HG03095 (cell line): Measurements from ENCODE around the gene SUSD1.
"Not testable (repeated sequence)": the region's sequence is repeated elsewhere in the genome, so short reads cannot be mapped to it uniquely, and the experiment has no call there.

Source experiments
- ATAC-seq: cut with Tn5 transposase; IDR thresholded peaks from one replicate; pipeline ENCODE4 v1.9.1; 2021; ENCODE audit warnings: moderate library complexity; ENCODE audit not compliant: unreplicated experiment

SUSD1 gene

DNA sequence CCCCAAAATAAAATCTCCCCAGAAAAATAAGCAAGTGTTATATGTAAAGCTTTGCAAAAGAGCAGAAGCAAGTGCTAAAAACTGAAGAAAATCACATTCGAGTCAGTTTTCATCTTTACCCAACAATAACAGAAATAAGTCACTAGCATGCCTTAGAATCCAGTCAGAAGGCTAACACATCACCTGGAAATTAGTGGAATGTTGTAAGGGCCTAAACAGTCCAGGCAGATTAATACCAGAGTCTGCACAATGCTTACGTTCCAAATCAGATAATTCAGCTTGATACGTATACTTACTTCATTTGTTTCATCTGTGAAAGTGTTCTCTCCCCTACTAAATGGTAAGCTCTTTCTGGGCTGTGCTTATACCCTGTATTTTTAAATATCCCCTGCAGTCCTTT lies 42.7 kb downstream of the SUSD1 start:
- no peak for ATAC-seq

DNA sequence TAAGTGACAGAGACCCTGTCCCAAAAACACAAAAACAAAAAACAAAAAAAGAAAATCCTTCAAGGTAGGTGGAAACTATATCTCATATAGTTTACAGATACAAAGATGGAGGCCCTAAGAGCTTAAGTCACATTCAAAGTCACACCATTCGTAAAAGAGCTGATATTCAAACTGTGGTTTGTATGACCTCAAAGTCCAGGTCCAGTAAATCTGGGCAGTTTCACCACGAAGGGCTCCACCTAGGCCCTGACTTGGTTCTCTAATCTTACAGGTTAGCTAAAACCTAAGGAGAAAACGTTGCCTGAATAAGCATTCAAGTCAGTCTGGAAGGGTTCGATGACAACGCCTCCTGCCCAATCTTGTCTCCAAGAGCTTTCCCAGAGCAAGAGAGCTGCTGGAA lies 44.1 kb downstream of the SUSD1 start:
- ATAC-seq: no peak

GRCh38 chr9:112130347-112130746 lies 44.8 kb downstream of the SUSD1 start:
- no peak for ATAC-seq

- no peak for ATAC-seq
These were observed 45.9 kb downstream of the SUSD1 start for GRCh38 chr9:112129246-112129645.

DNA sequence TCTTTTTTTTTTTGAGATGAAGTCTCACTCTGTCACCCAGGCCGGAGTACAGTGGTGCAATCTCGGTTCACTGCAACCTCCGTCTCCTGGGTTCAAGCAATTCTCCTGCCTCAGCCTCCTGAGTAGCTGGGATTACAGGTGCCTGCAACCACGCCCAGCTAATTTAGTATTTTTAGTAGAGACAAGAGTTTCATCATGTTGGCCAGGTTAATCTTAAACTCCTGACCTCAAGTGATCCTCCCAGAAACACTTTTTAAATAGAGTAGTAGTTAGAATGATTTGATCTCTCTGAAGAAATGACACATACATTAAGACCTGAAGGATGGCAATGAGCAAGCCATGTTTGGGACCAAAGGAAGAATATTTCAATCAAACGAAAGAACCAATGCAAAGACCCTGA lies 46.7 kb downstream of the SUSD1 start:
- ATAC-seq: not testable (repeated sequence)

DNA sequence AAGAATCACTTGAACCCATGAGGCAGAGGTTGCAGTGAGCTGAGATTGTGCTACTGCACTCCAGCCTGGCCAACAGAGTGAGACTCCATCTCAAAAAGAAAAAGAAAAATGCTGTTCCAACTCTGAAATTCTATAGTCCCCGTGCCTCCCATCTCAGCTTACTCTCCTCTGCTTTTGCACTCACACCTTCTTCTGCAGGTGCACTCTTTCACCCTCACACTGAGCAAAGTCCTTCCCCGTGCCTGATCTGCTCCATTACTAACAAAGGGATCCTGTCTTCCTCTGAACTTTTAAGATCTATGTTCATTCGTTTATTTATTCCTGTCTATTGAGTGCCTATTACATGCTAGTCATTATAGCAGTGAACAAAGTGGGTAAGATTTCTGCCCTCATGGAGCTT lies 47.8 kb downstream of the SUSD1 start:
- ATAC-seq: no peak

GRCh38 chr9:112125951-112126388 lies 49.1 kb downstream of the SUSD1 start:
- no peak for ATAC-seq

- ATAC-seq: no peak
These were observed 50.9 kb downstream of the SUSD1 start for GRCh38 chr9:112124156-112124555.

DNA sequence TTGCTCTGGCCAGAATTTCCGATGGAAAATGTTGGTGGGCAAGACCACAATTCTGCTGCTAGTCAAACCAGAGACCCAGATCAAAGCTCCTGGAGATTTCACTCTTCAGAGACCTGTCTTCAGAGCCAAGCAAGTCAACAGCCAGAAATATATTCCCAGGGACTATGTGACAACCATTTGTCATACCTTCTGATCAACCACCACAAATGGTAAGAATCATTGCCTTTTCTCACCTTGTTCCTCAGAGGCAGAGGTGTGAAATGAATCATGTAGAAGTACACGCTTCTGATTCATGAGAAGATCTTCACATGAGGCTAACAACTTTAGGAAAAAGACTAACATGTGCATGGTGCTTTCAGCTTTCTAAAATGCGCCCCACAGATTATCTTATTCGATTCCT lies 53.5 kb downstream of the SUSD1 start:
- no peak for ATAC-seq

- ATAC-seq: no peak
These were observed 54.6 kb downstream of the SUSD1 start for GRCh38 chr9:112120439-112120925.

- no peak for ATAC-seq
These were observed 55.1 kb downstream of the SUSD1 start for GRCh38 chr9:112120030-112120341.

- no peak for ATAC-seq
These were observed 55.7 kb downstream of the SUSD1 start for GRCh38 chr9:112119225-112120029.

DNA sequence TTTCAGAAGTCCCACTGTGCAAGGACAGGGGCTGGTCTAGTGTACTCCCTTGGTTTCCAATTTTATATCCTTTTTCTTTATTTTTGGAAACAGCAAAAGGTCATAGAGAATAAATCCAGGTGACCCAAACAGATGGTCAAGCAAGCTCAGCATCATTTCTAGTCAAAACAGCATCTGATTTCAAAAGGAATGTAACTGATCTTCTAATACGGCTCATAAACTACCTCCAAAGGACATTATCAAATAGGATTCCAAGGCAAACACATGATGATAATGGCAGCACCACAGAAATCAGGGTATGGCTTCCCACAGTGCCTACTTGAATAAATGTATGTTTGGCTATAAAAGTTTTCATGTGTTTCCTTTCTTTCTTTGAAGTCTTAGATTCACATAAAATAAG lies 57.1 kb downstream of the SUSD1 start:
- ATAC-seq: no peak

DNA sequence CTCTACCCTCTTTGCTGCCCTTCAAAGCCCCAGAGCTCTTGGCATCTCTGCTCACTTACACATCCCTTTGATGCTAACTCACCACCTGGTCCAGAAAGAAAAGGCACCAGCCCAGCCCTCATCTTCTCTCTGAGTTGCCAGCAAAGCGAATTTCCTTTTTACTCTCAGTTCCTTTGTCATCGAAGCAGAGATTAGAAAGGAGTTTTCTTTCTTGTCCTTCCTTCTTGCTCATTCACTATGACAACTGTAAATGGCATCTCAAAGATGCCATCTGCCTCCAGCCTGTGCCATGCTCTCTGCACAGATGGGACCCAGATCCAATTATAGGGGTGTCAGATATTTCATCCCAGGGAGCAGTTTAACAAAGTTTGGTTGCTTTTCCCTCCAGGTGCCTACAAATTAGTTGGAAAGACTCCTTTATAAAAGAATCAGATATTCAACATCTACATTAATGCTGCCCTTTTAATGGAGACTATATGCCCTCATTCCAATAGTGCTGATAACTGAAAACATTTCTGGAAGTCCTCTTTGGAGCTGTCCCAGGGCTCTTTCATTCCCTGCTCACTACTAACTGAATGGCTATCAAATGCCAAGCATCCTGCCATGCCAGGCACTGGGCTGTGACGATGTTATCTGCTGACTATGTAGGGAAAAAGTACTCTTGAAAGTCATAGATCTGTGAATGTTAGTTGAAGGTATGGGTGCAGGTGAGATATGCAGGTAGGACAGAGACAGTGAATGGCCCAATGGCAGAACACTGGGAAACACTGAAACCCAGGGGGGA lies 58.9 kb downstream of the SUSD1 start:
- ATAC-seq: no peak

- ATAC-seq: no peak
These were observed 60.0 kb downstream of the SUSD1 start for GRCh38 chr9:112115109-112115508.

GRCh38 chr9:112112941-112113681 lies 62.0 kb downstream of the SUSD1 start:
- no peak for ATAC-seq

DNA sequence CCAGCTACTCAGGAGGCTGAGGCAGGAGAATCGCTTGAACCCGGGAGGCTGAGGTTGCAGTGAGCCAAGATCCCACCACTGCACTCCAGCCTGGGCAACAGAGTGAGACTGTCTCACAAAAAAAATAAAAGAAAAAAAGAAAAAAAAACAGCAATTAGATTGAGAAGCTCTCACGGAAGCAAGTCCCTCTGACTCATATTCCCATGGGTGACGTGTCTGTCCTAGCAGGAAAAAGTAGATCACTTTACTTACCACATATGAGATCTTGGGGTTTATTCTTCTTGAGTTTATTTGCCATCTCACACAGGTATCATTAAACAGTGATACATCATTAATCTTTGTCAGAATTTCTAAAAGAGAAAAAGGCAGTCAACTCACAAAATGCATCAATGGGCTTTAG lies 62.6 kb downstream of the SUSD1 start:
- ATAC-seq: no peak

GRCh38 chr9:112111461-112111860 lies 63.6 kb downstream of the SUSD1 start:
- ATAC-seq: no peak

- no peak for ATAC-seq
These were observed 64.4 kb downstream of the SUSD1 start for GRCh38 chr9:112110777-112111113.

- ATAC-seq: no peak
These were observed 64.9 kb downstream of the SUSD1 start for GRCh38 chr9:112110094-112110776.

DNA sequence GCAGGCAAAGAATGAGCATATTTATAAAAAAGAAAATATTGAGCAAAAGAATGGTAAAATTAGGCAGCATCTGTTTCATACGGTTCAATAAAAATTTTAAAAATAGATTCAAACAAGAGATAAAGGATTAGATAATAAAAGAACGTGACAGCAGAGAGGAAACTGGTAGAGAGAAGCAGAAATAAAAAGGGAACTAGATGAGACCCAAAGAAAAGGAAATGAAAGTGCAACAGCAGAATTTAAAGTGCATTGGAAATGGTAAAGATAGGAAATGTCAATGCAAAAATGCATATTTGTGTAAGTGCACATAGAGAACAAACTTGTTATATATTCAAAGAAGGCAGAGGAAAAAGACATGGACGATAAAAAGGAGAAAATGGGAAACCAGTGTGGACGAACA lies 70.2 kb downstream of the SUSD1 start:
- no peak for ATAC-seq
